GM12878 (cell line): ENCODE results near the gene CTSE. TPM values are rescaled to one million over a fixed set of nuclear protein-coding genes. Genes with fewer than 3 reads are reported as not detected.

Source experiments
- ATAC-seq: fragments of 200-7000 bp; cut with Tn5 transposase; 3 replicates; pipeline ENCODE4 v1.9.1; 2020; ENCODE audit warnings: mild to moderate bottlenecking, moderate library complexity
- BruUV-seq: library from RNA; stranded (reverse); fragments of 400-500 nt; replicated peaks from 2 replicates; lab custom pipeline; 2021; lab: Mats Ljungman, UMichigan
- CTCF ChIA-PET: fragments of 300-600 bp; sonication (Branson Sonifier 250); formaldehyde crosslinking; extraction: SDS; loops from one replicate; lab custom pipeline; 2021; ENCODE audit warnings: inconsistent platforms; lab: Yijun Ruan, JAX
- POLR2A ChIA-PET: fragments of 350-600 bp; formaldehyde crosslinking; extraction: SDS; loops from one replicate; lab custom pipeline; 2021; ENCODE audit warnings: inconsistent platforms; lab: Charles Lee
- RAD21 ChIA-PET: fragments of 300-600 bp; sonication (Branson Sonifier 250); formaldehyde crosslinking; loops from one replicate; lab custom pipeline; 2023; ENCODE audit warnings: antibody characterized with exemption; ENCODE audit not compliant: unreplicated experiment; lab: Charles Lee
- SMC1A ChIA-PET: fragments of 300-600 bp; sonication (Branson Sonifier 250); formaldehyde crosslinking; loops from one replicate; lab custom pipeline; 2023; ENCODE audit not compliant: unreplicated experiment, uncharacterized antibody; lab: Charles Lee
- DNase-seq: peaks from one replicate; pipeline ENCODE4 v3.0.0-alpha.2; 2011; ENCODE audit warnings: low read depth, low spot score
- FAIRE-seq: peaks from 3 replicates; lab custom pipeline; 2011; peaks lifted over from hg19 to GRCh38; lab: Jason Lieb, UNC
- H2AFZ ChIP-seq: 2 replicates; pipeline ENCODE4 v1.6.0; 2011; ENCODE audit warnings: low read depth, low read length, control low read depth; ENCODE audit not compliant: control insufficient read depth
- H3K27ac ChIP-seq: 2 replicates; pipeline ENCODE4 v1.5.1; 2011; ENCODE audit warnings: control low read depth; ENCODE audit not compliant: control insufficient read depth, insufficient read depth
- H3K27me3 ChIP-seq, 2 experiments: replicated peaks in 1 of 2; 2 replicates each; pipeline versions ENCODE4 v1.6.0 to v1.6.1; 2011; ENCODE audit warnings: low read length in 1 of 2; ENCODE audit not compliant: control insufficient read depth in 2 of 2, insufficient read depth in 2 of 2
- H3K36me3 ChIP-seq, 2 experiments: 2 replicates each; pipeline ENCODE4 v1.5.1; 2011; ENCODE audit warnings: low read length in 1 of 2; ENCODE audit not compliant: control insufficient read depth in 2 of 2, insufficient read depth in 2 of 2
- H3K4me1 ChIP-seq: 2 replicates; pipeline ENCODE4 v1.6.1; 2011; ENCODE audit warnings: mild to moderate bottlenecking, low read length, moderate library complexity, mixed read lengths; ENCODE audit not compliant: control insufficient read depth, insufficient read depth
- H3K4me2 ChIP-seq: 2 replicates; pipeline ENCODE4 v1.6.0; 2011; ENCODE audit warnings: control low read depth; ENCODE audit not compliant: control insufficient read depth, insufficient read depth
- H3K4me3 ChIP-seq: fragments of 200-600 bp; sonication (generic); 2 replicates; pipeline ENCODE4 v1.5.1; 2016
- H3K79me2 ChIP-seq: 2 replicates; pipeline ENCODE4 v1.6.0; 2011; ENCODE audit warnings: low read length; ENCODE audit not compliant: control insufficient read depth, insufficient read depth
- H3K9ac ChIP-seq: 2 replicates; pipeline ENCODE4 v1.8.0; 2011; ENCODE audit warnings: low read length, control low read depth, mixed read lengths; ENCODE audit not compliant: control insufficient read depth, insufficient read depth
- H3K9me3 ChIP-seq: replicated peaks from 3 replicates; pipeline ENCODE4 v1.5.1; 2011; ENCODE audit warnings: mild to moderate bottlenecking, low read length; ENCODE audit not compliant: control insufficient read depth, insufficient read depth
- H4K20me1 ChIP-seq: 2 replicates; pipeline ENCODE4 v1.6.0; 2011; ENCODE audit not compliant: control insufficient read depth, insufficient read depth
- ASH2L ChIP-seq: fragments of 300-600, 200-600 bp; sonication (generic); IDR thresholded peaks from 2 replicates; pipeline ENCODE4 v1.6.1; 2017; ENCODE audit warnings: low read depth, mild to moderate bottlenecking, borderline replicate concordance
- BCL11A ChIP-seq: IDR thresholded peaks from 2 replicates; pipeline ENCODE4 v1.6.1; 2011; ENCODE audit warnings: low read depth, low read length
- BMI1 ChIP-seq: fragments of 450-650 bp; IDR thresholded peaks from 2 replicates; pipeline ENCODE4 v1.6.1; 2016; ENCODE audit warnings: mild to moderate bottlenecking, moderate library complexity, borderline replicate concordance
- DPF2 ChIP-seq: fragments of 450-650 bp; IDR thresholded peaks from 2 replicates; pipeline ENCODE4 v1.6.1; 2017; ENCODE audit warnings: mild to moderate bottlenecking
- NBN ChIP-seq: fragments of 450-650 bp; IDR thresholded peaks from 2 replicates; pipeline ENCODE4 v1.6.1; 2016
- SIX5 ChIP-seq: IDR thresholded peaks from 2 replicates; pipeline ENCODE4 v1.6.1; 2011; ENCODE audit warnings: mild to moderate bottlenecking, low read depth, low read length, moderate library complexity; ENCODE audit not compliant: severe bottlenecking
- SPI1 ChIP-seq: IDR thresholded peaks from 2 replicates; pipeline ENCODE4 v1.6.1; 2011; ENCODE audit warnings: low read depth, mild to moderate bottlenecking, low read length, moderate library complexity, borderline replicate concordance; ENCODE audit not compliant: insufficient read depth
- TCF12 ChIP-seq: IDR thresholded peaks from 2 replicates; pipeline ENCODE4 v1.6.1; 2011; ENCODE audit warnings: low read depth, mild to moderate bottlenecking, low read length
- ZBED1 ChIP-seq: IDR thresholded peaks from 2 replicates; pipeline ENCODE4 v1.6.1; 2016; ENCODE audit warnings: borderline replicate concordance
- ZBTB40 ChIP-seq: fragments of 450-650 bp; IDR thresholded peaks from 2 replicates; pipeline ENCODE4 v1.6.1; 2016; ENCODE audit warnings: mild to moderate bottlenecking, moderate library complexity, borderline replicate concordance
- WGBS: methylation state at CpG from one replicate; pipeline ENCODE4 v1.1.6; 2016; ENCODE audit warnings: low lambda C conversion rate; ENCODE audit not compliant: insufficient replicate concordance, insufficient coverage; ENCODE audit errors: missing lambda C conversion rate; 5-methylcytosine and 5-hydroxymethylcytosine counted together
- in situ Hi-C: fragments of 300-500 bp; cut with MboI; formaldehyde crosslinking; loops from 9 replicates; pipeline ENCODE4 v1.14.3; 2018; ENCODE audit warnings: mixed read lengths
- intact Hi-C: fragments of 100-400 bp; cut with micrococcal nuclease; formaldehyde crosslinking; loops from one replicate; pipeline ENCODE4 v1.14.2; 2022; ENCODE audit not compliant: unreplicated experiment
- polyA plus RNA-seq, 11 experiments: library from polyadenylated mRNA; depleted of rRNA in 4 of 11; unstranded in 6 of 11; stranded (reverse) in 5 of 11; fragments of >200 nt; fragmentation: Nextera tagmentation in 4 of 11; fragmentation: Illumina TruSeq in 1 of 11; extraction: Ambion mirVana in 4 of 11; extraction: Trizol in 1 of 11; gene quantifications; 1 replicate in 1 of 11; 2 replicates in 10 of 11; pipeline versions ENCODE4 v1.2.1 to v1.2.3, GENCODE V29; 2011 to 2016; ENCODE audit warnings: inconsistent platforms in 2 of 11, missing spikeins in 2 of 11, low read depth in 1 of 11
- total RNA-seq, 4 experiments: library from RNA; depleted of rRNA in 3 of 4; stranded (reverse); fragments of >200 nt in 3 of 4; fragmentation: Illumina TruSeq in 1 of 4; extraction: Trizol in 1 of 4; gene quantifications; 2 replicates each; pipeline versions ENCODE4 v1.2.1 to v1.2.3, GENCODE V29; 2013 to 2021

The CTSE gene
- total and polyA plus RNA-seq, 10 of the 15 experiments (the other 5 are each of a cell fraction or from before 2014, with no cell fraction given), result 0.26 TPM; not detected in 9

- Histone ChIP-seq H3K9me3 (no peaks in the 10 kb centered on the region), H3K79me2 (no peaks in the 10 kb centered on the region), H3K9ac (no peak overlapping the region), H3K27ac (no peak overlapping the region), H3K4me2 (no peak overlapping the region), H4K20me1 (no peaks in the 10 kb centered on the region), H3K4me1 (peaks cover 17% of the 10 kb centered on the region), H3K27me3 (no peaks in the 10 kb centered on the region), H3K36me3 (no peaks in the 10 kb centered on the region), H2AFZ (no peak overlapping the region), H3K4me3 (no peak overlapping the region)
- ATAC-seq (no peak), FAIRE-seq (no peak), DNase-seq (no peak)
- ChIA-PET RAD21 (interaction anchor here (0.6 kb wide), 1 partner anchor 33 kb away, joined by 3 read pairs; no protein-coding TSS in a partner anchor), CTCF (interaction anchor here (1.6 to 2.2 kb wide), 2 partner anchors 17 to 95 kb away, joined by 5 to 10 read pairs; no protein-coding TSS in a partner anchor), POLR2A (interaction anchor here (0.6 kb wide), 1 partner anchor 249 kb away, joined by 3 read pairs; no protein-coding TSS in a partner anchor), SMC1A (interaction anchor here (0.6 to 1.6 kb wide), 3 partner anchors 18 to 242 kb away, joined by 3 to 7 read pairs (median 4); no protein-coding TSS in a partner anchor)
- 63% methylated on average over 6 of the region's 6 CpGs for WGBS
- in situ Hi-C loops (no loop called here), intact Hi-C loops (no loop called here)
- no TSS peak for BruUV-seq
- TF ChIP-seq SPI1, result peak; percentile 47; the same call in 1 of the 2 replicates
- no peak for TF ChIP-seq BMI1
Observed at GRCh38 chr1:206013026-206013795, 10.5 kb downstream of the CTSE start.

GRCh38 chr1:206012086-206012859 is 11.4 kb downstream of the CTSE start:
- FAIRE-seq (peak; percentile 92), DNase-seq (peak; percentile 66), ATAC-seq (peak; percentile 99)
- ChIA-PET CTCF (interaction anchor here (0.9 to 2.2 kb wide), 6 partner anchors 14 to 94 kb away, joined by 3 to 10 read pairs (median 4); no protein-coding TSS in a partner anchor), RAD21 (interaction anchor here (0.9 kb wide), 1 partner anchor 19 kb away, joined by 4 read pairs; no protein-coding TSS in a partner anchor), POLR2A (interaction anchor here (0.6 to 0.8 kb wide), 2 partner anchors 18 to 317 kb away, joined by 3 read pairs; no protein-coding TSS in a partner anchor), SMC1A (interaction anchor here (0.7 to 1.6 kb wide), 6 partner anchors 19 to 94 kb away, joined by 3 to 8 read pairs (median 4); no protein-coding TSS in a partner anchor)
- Histone ChIP-seq H3K4me3 (no peak overlapping the region), H4K20me1 (no peaks in the 10 kb centered on the region), H2AFZ (peak overlapping the region; percentile 59), H3K79me2 (no peaks in the 10 kb centered on the region), H3K4me2 (peak overlapping the region; percentile 58), H3K36me3 (no peaks in the 10 kb centered on the region), H3K9me3 (no peaks in the 10 kb centered on the region), H3K27me3 (no peaks in the 10 kb centered on the region), H3K9ac (no peak overlapping the region), H3K27ac (no peak overlapping the region), H3K4me1 (peaks cover 17% of the 10 kb centered on the region)
- no TSS peak for BruUV-seq
- WGBS, result 8% methylated on average over 17 of the region's 17 CpGs
- in situ Hi-C loops, result no loop called here
- intact Hi-C loops, result no loop called here
- TF ChIP-seq TCF12, result 0 out of 2 replicates have a peak, but pooled peaks have one; percentile 25
- TF ChIP-seq BCL11A, result no peak; the same call in 1 of the 2 replicates
- TF ChIP-seq ASH2L, result no peak
- TF ChIP-seq ZBED1, result no peak
- TF ChIP-seq ZBTB40, result no peak
- no peak for TF ChIP-seq SIX5
- TF ChIP-seq NBN, result peak; percentile 89
- peak; percentile 86 for TF ChIP-seq DPF2
- TF ChIP-seq BMI1, result peak; percentile 44; the same call in 1 of the 2 replicates
